ENCODE measurements around the gene PFDN2. TPM values are rescaled to one million over a fixed set of nuclear protein-coding genes. Genes with fewer than 3 reads are reported as not detected.

The PFDN2 gene
- polyA plus RNA-seq, 1 of the 3 experiments (the other 2 are of a cell fraction): 445 TPM

GRCh38 chr1:161111117-161111516 is 6.7 kb downstream of the PFDN2 start:
- CTCF ChIA-PET: no interaction called here

GRCh38 chr1:161106431-161106830 is 11.4 kb downstream of the PFDN2 start:
- no peak for DNase-seq
- no peak overlapping the region for H3K4me2 ChIP-seq
- no peaks in the 10 kb centered on the region for H3K27me3 ChIP-seq (ENCODE audit: insufficient read depth)
- no peak overlapping the region for H3K27ac ChIP-seq (ENCODE audit: low read depth in 2 of 2, low read length in 1 of 2)
- peaks cover 24% of the 10 kb centered on the region for H3F3A ChIP-seq (replicated peaks; ENCODE audit: insufficient read depth)
- H4K20me1 ChIP-seq (ENCODE audit: insufficient read depth): peaks cover 49% of the 10 kb centered on the region
- CTCF ChIA-PET: interaction anchor here (1.6 kb wide), 1 partner anchor 9 kb away, joined by 8 read pairs; the partner anchor contains the start of gene KLHDC9
- no peaks in the 10 kb centered on the region for H3K4me1 ChIP-seq (ENCODE audit: control insufficient read depth in 1 of 2, insufficient read depth in 2 of 2, low read depth in 1 of 2, low read length in 1 of 2)
- no peaks in the 10 kb centered on the region for H3K9me2 ChIP-seq
- POLR2A ChIA-PET: no interaction called here
- WGBS (ENCODE audit: low lambda C conversion rate): 95% methylated on average over 1 of the region's 1 CpG
- TF ChIP-seq GABPA (IDR thresholded peaks at IDR 0.05; ENCODE audit: low read depth): no peak
- H3K79me2 ChIP-seq (ENCODE audit: insufficient read depth): peaks cover 85% of the 10 kb centered on the region
- H3K4me3 ChIP-seq (ENCODE audit: low read depth in 2 of 2, low read length in 1 of 2): no peak overlapping the region
- no peak overlapping the region for H2AFZ ChIP-seq (ENCODE audit: low read depth)
- peaks cover 18 to 28% of the 10 kb centered on the region in 2 experiments for H3K36me3 ChIP-seq (replicated peaks in 1 of 2; ENCODE audit: control insufficient read depth in 1 of 2, insufficient read depth in 2 of 2, low read length in 1 of 2)
- no peak overlapping the region for H3K9ac ChIP-seq
- no peaks in the 10 kb centered on the region for H3K9me3 ChIP-seq

More at GRCh38 chr1:161111117-161111516, 6.7 kb downstream of the PFDN2 start:
- Histone ChIP-seq H3K4me1 (ENCODE audit: control insufficient read depth in 1 of 2, insufficient read depth in 2 of 2, low read depth in 1 of 2, low read length in 1 of 2) (peaks cover 0 to 10% of the 10 kb centered on the region in 2 experiments; a peak in 3 of 4 replicates), H3K27ac (ENCODE audit: low read depth in 2 of 2, low read length in 1 of 2) (no peak overlapping the region), H3K36me3 (replicated peaks in 1 of 2; ENCODE audit: control insufficient read depth in 1 of 2, insufficient read depth in 2 of 2, low read length in 1 of 2) (peaks cover 16 to 30% of the 10 kb centered on the region in 2 experiments), H3K79me2 (ENCODE audit: insufficient read depth) (peaks cover 100% of the 10 kb centered on the region), H3K4me2 (no peak overlapping the region), H3K27me3 (ENCODE audit: insufficient read depth) (no peaks in the 10 kb centered on the region), H4K20me1 (ENCODE audit: insufficient read depth) (peaks cover 68% of the 10 kb centered on the region), H3K9me2 (no peaks in the 10 kb centered on the region), H3K9ac (no peak overlapping the region), H3F3A (replicated peaks; ENCODE audit: insufficient read depth) (peaks cover 11% of the 10 kb centered on the region), H2AFZ (ENCODE audit: low read depth) (no peak overlapping the region), H3K4me3 (ENCODE audit: low read depth in 2 of 2, low read length in 1 of 2) (no peak overlapping the region), H3K9me3 (no peaks in the 10 kb centered on the region)
- POLR2A ChIA-PET: no interaction called here
- WGBS (ENCODE audit: low lambda C conversion rate): 90% methylated on average over 3 of the region's 3 CpGs
- DNase-seq: no peak
- no peak for TF ChIP-seq CTCF (IDR thresholded peaks at IDR 0.05)

GRCh38 chr1:161100556-161100955 is 17.3 kb downstream of the PFDN2 start:
- ChIA-PET CTCF (interaction anchor here (0.9 to 8.2 kb wide), 5 partner anchors 16 to 110 kb away, joined by 3 to 198 read pairs (median 5); partner anchors contain the start of genes ARHGAP30 and NECTIN4), POLR2A (no interaction called here)
- no peak overlapping the region for H3K4me3 ChIP-seq (ENCODE audit: low read depth in 2 of 2, low read length in 1 of 2)
- H4K20me1 ChIP-seq (ENCODE audit: insufficient read depth): peaks cover 14% of the 10 kb centered on the region; the same call in 1 of the 2 replicates
- no peak for DNase-seq
- H3K4me1 ChIP-seq (ENCODE audit: control insufficient read depth in 1 of 2, insufficient read depth in 2 of 2, low read depth in 1 of 2, low read length in 1 of 2): peaks cover 0 to 7% of the 10 kb centered on the region in 2 experiments; a peak in 1 of 4 replicates
- H3K36me3 ChIP-seq (replicated peaks in 1 of 2; ENCODE audit: control insufficient read depth in 1 of 2, insufficient read depth in 2 of 2, low read length in 1 of 2): peaks cover 18 to 28% of the 10 kb centered on the region in 2 experiments
- no peaks in the 10 kb centered on the region for H3K9me3 ChIP-seq
- WGBS (ENCODE audit: low lambda C conversion rate): 86% methylated on average over 2 of the region's 2 CpGs
- no peak overlapping the region for H2AFZ ChIP-seq (ENCODE audit: low read depth)
- H3K79me2 ChIP-seq (ENCODE audit: insufficient read depth): peaks cover 27% of the 10 kb centered on the region
- H3K27me3 ChIP-seq (ENCODE audit: insufficient read depth): no peaks in the 10 kb centered on the region
- no peak overlapping the region for H3K9ac ChIP-seq
- H3K27ac ChIP-seq (ENCODE audit: low read depth in 2 of 2, low read length in 1 of 2): no peak overlapping the region
- no peak for TF ChIP-seq FOXM1 (IDR thresholded peaks at IDR 0.05; ENCODE audit: low read depth)
- no peak for TF ChIP-seq PBX3 (IDR thresholded peaks at IDR 0.05)
- TF ChIP-seq RAD21 (IDR thresholded peaks at IDR 0.05; ENCODE audit: low read length): no peak
- TF ChIP-seq ZBTB33 (IDR thresholded peaks at IDR 0.05; ENCODE audit: borderline replicate concordance, low read depth): no peak
- no peak for TF ChIP-seq JUND (IDR thresholded peaks at IDR 0.05)
- no peak for TF ChIP-seq MAX (IDR thresholded peaks at IDR 0.05; ENCODE audit: low read depth)
- TF ChIP-seq USF2 (IDR thresholded peaks at IDR 0.05; ENCODE audit: borderline replicate concordance, low read depth, low read length): no peak
- TF ChIP-seq TCF12 (IDR thresholded peaks at IDR 0.05): no peak
- TF ChIP-seq RXRA (IDR thresholded peaks at IDR 0.05; ENCODE audit: borderline replicate concordance, low read depth): no peak
- TF ChIP-seq GABPA (IDR thresholded peaks at IDR 0.05; ENCODE audit: low read depth): no peak
- TF ChIP-seq TEAD4 (IDR thresholded peaks at IDR 0.05; ENCODE audit: borderline replicate concordance, insufficient read depth): no peak
- no peak for TF ChIP-seq SIN3A (IDR thresholded peaks at IDR 0.05; ENCODE audit: borderline replicate concordance, low read depth, low read length)
- no peak for TF ChIP-seq MXI1 (IDR thresholded peaks at IDR 0.05; ENCODE audit: low read depth, low read length)
- no peak for TF ChIP-seq RCOR1 (IDR thresholded peaks at IDR 0.05; ENCODE audit: low read length)
- TF ChIP-seq FOSL2 (IDR thresholded peaks at IDR 0.05; ENCODE audit: borderline replicate concordance, low read depth): no peak
- peaks cover 40% of the 10 kb centered on the region for H3F3A ChIP-seq (replicated peaks; ENCODE audit: insufficient read depth)
- no peaks in the 10 kb centered on the region for H3K9me2 ChIP-seq
- H3K4me2 ChIP-seq: no peak overlapping the region
